GM21381 (cell line): Measurements from ENCODE around the gene VSIG10L2.

ENCODE experiments used
- ATAC-seq: cut with Tn5 transposase; IDR thresholded peaks from one replicate; pipeline ENCODE4 v1.9.1; 2021; ENCODE audit warnings: mild to moderate bottlenecking, moderate library complexity; ENCODE audit not compliant: unreplicated experiment

The VSIG10L2 gene

GRCh38 chr11:125946712-125947418, 1.0 kb downstream of the VSIG10L2 start:
- ATAC-seq: no peak

- ATAC-seq: no peak
These were observed 1.8 kb downstream of the VSIG10L2 start for GRCh38 chr11:125947419-125948277.

- no peak for ATAC-seq
These were observed 2.6 kb downstream of the VSIG10L2 start for GRCh38 chr11:125948278-125949051.

DNA sequence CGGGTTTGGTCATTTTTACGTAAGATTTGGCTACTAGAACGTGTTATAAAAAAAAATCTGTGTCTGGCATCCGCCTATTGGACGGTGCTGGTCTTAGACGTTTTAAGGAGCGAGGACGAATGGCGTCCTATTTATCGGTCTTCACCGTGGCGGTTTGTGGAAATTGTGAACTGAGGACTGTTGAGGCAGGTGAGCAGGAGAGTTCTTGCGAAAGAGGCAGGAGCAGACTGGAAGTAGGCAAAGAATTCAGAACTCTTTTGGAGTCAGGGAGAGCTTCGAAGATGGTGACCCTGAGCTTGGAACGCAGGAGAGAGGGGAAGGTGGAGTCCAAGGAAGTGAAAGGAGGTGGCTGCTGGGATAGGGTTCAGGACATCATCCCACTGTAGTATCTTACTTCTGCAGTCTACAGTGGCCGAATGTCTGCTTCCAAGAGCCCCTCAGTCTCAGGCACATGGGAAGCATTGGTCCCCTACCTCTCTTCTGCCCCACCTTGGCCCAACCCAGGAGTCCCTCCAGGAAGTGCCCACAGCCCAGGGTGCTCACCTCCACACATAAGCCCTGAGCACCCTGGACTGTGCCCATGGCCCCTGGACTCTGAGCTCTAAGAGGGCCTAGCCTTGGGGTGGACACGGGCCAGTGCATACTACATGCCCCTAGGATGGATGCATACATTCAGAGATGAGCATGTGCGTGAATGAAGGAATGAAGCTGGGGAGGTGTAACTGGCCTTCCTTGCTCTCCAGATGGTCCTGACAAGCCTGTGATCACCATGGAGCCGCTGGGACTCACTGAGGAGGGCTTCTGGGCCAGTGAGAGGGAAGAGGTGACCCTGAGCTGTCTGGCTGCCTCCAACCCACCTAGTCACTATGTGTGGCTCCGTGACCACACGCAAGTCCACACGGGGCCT, 3.7 kb downstream of the VSIG10L2 start:
- no peak for ATAC-seq

DNA sequence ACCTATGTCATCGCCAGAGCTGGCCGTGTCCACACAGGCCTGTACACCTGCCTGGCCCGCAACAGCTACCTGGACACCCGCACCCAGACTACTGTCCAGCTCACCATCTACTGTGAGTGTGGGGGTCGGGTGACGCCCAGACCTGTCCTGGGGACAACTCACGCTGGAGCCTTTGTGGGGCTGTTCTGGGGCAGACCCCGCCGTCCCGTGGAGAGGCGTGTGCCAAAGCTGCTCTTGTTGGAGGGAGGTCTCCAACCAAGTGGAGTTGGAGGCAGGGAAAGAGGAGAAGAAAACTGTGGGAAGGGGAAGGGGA, 4.3 kb downstream of the VSIG10L2 start:
- no peak for ATAC-seq

DNA sequence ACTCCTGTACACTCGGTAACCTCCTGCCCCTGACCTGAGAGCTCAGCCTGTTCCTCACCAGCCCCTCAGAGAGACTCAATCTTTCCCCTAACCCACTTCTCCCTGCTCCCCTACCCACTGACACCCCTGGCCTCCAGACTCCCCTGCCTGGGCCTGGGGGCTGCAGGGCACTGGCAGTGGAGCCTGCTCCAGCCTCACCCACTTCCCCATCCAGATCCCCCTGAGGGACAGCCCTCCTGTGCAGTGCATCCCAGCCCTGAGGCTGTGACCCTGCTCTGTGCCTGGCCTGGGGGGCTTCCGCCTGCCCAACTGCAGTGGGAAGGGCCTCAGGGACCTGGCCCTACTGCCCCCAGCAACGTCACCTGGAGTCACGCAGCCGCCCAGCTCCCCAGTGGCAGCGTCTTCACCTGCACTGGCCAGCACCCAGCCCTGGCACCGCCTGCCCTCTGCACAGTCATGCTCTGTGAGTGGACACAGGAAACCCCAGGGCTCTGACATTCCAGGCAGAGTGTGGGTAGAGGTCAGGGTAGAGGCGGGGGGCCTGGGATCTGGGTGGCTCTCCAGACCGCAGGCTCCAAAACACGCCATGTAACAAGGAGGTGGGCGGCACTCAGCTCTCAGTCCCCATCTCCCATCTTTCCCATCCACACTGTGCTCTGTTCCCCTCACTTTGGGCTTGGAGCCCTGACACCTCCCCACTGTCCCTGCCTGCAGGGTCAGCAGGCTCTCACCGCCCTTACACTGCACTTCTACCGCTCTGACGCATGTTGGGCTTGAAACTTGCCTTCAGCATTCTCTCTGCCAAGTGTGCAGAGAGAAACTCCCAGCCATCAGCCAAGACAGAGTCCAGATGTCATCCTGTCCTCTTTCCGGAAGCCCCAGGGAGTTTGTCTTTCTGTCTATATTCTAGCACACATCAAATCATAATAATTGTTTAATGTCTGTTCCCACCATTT, 5.1 kb downstream of the VSIG10L2 start:
- no peak for ATAC-seq

GRCh38 chr11:125951731-125952130, 5.9 kb downstream of the VSIG10L2 start:
- ATAC-seq: no peak

GRCh38 chr11:125952559-125952958, 6.7 kb downstream of the VSIG10L2 start:
- ATAC-seq: no peak

- ATAC-seq: no peak
These were observed 7.1 kb downstream of the VSIG10L2 start for GRCh38 chr11:125952973-125953372.

DNA sequence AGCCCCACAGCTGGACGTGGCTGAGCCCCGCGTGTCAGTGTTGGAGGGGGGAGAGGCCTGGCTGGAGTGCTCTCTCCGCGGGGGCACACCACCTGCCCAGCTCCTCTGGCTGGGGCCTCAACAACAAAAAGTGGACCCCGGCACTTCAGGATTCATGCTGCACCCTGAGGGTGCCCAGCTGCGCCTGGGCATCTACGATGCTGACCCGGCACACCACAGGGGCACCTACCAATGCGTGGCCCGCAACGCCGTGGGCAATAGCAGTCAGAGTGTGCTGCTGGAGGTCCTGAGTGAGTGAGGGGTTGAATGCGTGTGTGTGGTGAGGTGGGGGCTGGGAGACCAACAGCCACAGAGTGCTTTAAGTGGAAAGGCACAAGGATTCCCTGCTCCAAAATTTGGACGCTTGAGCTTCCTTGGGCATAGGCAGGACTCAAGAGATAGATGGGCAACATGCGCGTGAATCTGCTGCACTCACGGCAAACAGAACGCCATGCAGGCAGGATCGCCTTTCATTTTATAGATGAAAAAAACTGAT, 7.6 kb downstream of the VSIG10L2 start:
- no peak for ATAC-seq

GRCh38 chr11:125954123-125954944, 8.5 kb downstream of the VSIG10L2 start:
- ATAC-seq: no peak

- ATAC-seq: no peak
These were observed 9.2 kb downstream of the VSIG10L2 start for GRCh38 chr11:125954945-125955640.

GRCh38 chr11:125955856-125956255, 10.0 kb downstream of the VSIG10L2 start:
- no peak for ATAC-seq

- ATAC-seq: no peak
These were observed 10.7 kb downstream of the VSIG10L2 start for GRCh38 chr11:125956391-125957134.

DNA sequence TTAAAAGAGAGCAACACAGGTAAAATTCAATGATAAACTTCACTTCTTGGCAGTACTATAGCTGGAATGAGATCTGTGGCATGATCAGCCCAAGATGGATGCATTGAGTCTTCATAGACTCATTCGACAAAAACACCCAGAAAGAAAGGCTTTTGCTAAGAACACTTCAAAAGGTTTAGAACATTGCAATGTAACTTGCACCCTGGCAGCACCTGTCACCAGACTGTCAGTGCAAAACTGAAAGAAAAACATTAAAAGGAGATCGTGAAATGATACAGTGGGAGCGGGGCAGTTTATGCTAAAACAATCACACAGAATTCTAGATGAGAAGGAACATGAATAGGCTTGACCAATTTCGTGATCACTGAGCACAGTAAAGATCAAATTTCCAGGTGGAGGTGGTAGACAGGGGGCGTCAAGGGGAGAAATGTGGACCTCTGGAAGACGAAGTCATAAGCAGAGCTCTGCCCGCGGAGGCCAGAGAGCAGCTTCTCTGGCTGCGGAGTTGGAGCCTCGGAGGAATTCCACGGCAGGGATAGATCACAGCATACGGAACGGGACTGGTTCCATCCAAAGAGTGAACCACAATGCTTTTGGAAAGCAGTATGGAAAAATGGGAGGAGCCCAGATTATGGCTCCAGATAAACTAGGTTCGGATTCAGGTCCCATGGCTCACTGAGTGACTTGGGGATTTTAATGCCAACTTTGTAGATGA, 11.9 kb downstream of the VSIG10L2 start:
- no peak for ATAC-seq

GRCh38 chr11:125958872-125959400, 13.1 kb downstream of the VSIG10L2 start:
- ATAC-seq: no peak
